ENCODE data around the gene CNPPD1.
"Not testable (repeated sequence)": the region's sequence is repeated elsewhere in the genome, so short reads cannot be mapped to it uniquely, and the experiment has no call there.

Gene CNPPD1

DNA sequence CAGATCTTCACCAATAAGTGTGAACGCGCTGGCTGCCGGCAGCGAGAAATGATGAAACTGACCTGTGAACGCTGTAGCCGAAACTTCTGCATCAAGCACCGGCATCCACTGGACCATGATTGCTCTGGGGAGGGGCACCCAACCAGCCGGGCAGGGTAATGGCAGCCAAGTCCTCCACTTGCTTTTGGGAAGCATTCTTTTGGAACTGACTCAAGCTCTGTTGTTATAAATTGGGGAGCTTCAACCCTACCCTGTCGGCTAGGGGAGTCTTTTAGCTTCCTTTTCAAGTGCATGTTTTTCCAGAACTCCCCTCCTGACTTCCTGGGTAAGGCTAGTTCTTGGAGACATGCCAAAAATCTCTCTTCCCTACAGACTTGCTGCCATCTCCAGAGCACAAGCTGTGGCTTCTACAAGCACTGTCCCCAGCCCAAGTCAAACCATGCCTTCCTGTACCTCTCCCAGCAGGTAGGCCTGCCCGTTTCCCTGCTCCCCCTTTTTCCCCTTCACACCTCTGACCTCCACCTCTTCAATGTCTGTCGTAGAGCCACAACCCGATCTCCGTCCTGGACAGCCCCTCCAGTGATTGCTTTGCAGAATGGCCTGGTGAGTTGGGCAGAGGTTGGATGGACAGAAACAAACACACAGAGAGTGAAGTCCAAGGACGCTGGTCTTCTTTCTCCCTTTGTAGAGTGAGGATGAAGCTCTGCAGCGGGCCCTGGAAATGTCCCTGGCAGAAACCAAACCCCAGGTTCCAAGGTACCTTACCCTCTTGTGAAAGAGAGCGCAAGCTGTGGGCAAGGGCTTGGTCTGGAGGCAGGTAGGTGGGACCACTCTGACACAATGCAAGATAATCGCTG, 31.4 kb upstream of the CNPPD1 start:
- peak; percentile 46 for DNase-seq (ENCODE audit: low spot score)

DNA sequence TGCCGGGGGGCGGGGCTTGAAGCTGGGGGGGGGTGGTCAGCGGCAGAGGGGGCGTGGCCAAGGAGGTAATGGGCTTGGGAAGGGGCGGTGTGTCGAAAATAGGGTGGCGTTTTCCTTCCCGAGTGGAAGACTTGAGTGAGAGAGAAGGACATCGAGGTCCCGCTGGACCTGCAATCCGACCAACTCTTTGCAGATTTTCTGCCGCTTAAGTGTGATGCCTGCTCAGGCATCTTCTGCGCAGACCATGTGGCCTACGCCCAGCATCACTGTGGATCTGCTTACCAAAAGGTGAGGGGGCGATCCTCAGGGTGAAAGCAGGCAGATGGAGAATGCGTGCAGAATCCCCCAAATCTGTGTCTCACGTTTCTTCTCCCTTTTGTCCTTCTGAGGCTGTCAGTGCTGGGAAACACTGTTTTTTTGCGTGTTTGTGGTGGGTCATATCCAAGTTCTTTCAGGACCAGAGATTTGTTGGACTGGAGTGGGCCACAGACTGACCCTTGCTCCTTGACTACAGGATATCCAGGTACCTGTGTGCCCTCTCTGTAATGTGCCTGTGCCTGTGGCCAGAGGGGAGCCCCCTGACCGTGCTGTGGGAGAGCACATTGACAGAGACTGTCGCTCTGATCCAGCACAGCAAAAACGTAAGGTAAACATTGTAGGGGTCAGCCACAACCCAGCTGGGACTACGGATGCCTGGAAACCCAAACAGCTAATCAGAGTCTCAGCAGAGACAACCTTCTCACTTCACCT, 30.6 kb upstream of the CNPPD1 start:
- DNase-seq (ENCODE audit: low spot score) = no peak

DNA sequence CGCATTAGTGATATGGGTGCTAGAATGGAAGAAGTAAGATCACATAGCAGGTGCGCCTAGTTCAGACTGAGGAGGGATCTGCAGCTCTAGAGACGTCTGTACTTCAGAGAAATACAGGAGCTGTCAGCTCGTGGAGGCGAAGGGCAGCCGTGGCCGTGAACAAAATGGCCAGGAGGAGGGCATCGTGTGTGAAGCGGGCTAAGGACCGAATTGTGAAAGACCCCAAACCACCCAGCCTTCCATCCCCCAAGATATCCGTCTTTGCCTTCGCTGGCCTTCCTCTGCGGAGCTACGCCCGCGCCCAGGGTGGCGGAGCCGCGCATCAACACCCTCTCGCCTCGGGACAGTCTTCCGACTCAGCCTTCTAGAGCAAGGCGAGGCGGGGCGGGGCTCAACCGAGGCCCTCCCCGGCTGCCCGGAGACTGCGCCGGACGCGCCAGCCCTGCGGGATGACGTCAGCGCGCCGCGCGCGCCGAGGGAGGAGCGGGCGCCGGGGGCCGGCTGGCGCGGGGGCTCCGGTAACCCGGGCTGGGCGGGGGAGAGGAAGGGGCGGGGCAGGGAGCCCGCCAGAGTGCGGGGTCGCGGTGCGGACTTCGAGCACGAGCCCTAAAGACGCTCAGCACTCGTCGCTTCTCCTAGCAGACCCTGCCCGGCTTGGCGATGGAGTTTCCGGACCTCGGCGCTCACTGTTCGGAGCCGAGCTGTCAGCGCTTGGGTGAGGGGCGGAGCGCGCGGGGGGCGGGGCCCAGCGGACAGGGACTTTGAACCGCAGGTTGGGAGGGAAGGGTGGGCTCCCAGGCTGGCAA, 29.8 kb upstream of the CNPPD1 start, which contains the start of gene ZFAND2B:
ZFAND2B (plus strand) TSS at position 455 of the 806 bp plus-strand sequence; CDS start at position 661, 206 bp downstream.
- DNase-seq (ENCODE audit: low spot score) = peak; percentile 96

DNA sequence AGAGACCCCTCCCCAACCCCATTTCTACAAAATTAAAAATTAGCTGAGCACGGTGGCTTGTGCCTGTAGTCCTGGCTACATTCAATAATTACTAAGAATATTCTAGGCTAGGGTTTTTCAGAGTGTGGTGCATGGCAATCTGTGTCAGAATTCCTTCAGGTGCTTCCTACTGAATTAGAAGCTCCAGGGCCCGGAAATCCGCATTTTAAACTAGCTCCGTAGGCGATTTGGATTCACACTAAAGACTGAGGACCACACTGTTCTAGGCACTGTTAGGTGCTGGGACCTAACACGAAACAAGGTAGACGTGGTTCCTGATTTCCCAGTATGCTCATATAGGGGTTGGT, 29.2 kb upstream of the CNPPD1 start:
- DNase-seq (ENCODE audit: low spot score) = no peak

DNA sequence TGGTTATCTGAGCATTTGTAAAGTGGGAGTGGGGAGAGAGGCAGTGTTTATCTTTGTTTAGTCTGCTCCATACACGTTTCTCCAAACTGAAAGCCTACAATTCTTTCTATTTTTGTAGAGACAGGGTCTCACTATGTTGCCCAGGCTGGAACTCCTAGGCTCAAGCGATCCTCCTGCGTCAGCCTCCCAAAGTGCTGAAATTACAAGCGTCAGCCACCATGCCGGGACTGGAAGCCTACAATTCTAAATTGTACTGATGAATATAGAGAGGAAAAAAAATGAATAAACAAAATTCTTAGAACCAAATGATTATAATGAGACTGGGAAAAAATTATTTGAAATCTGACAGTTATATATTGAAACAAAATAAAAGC, 28.4 kb upstream of the CNPPD1 start:
- peak; percentile 5 for DNase-seq (ENCODE audit: low spot score)

DNA sequence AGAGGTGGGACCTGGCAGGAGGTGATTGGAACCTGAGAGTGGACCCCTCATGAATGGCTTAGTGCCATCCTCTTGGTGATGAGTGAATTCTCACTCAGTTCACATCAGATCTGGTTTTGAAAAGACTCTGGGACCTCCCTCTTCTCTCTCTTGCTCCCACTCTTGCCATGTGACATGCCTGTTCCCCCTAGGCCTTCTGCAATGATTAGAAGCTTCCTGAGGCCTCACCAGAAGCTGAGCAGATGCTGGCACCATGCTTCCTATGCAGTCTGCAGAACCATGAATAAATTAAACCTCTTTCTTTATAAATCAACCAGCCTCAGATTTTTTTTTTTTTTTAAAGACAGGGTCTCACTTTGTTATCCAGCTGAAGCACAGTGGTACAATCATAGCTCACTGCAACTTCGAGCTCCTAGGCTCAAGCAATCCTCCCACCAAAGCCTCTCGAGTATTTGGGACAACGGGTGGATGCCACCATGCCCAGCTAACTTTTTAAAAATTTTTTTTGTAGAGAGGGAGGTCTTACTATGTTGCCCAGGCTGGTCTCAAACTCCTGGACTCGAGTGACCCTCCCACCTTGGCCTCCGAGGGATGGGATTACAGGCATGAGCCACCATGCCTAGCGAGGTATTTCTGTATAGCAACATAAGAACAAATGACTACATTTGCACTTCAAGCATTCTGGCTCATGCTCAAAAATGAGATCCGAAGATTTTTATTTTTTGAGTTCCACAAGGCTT, 27.9 kb upstream of the CNPPD1 start:
- DNase-seq (ENCODE audit: low spot score) = peak; percentile 5

DNA sequence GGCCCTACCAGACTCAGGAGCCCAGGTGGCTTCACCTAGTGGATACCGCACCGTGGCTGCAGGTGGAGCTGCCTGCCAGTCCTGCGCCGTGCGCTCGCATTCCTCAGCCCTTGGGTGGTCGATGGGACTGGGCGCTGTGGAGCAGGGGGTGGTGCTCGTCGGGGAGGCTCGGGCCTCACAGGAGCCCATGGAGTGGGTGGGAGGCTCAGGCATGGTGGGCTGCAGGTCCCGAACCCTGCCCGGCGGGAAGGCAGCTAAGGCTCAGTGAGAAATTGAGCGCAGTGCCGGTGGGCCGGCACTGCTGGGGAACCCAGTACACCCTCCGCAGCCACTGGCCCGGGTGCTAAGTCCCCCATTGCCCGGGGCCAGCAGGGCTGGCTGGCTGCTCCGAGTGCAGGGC, 24.6 kb upstream of the CNPPD1 start:
- DNase-seq (ENCODE audit: low spot score) = not testable (repeated sequence)

DNA sequence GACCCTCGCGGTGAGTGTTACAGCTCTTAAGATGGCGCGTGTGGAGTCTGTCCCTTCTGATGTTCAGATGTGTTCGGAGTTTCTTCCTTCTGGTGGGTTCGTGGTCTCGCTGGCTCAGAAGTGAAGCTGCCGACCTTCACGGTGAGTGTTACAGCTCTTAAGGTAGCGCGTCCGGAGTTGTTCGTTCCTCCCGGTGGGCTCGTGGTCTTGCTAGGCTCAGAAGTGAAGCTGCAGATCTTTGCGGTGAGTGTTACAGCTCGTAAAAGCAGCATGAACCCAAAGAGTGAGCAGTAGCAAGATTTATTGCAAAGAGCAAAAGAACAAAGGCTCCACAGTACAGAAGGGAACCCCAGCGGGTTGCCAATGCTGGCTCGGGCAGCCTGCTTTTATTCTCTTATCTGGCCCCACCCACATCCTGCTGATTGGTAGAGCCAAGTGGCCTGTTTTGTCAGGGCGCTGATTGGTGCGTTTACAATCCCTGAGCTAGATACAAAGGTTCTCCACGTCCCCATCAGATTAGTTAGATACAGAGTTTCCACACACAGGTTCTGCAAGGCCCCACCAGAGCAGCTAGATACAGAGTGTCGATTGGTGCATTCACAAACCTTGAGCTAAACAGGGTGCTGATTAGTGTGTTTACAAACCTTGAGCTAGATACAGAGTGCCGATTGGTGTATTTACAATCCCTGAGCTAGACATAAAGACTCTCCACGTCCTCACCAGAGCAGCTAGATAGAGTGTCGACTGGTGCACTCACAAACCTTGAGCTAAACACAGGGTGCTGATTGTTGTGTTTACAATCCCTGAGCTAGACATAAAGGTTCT, 24.0 kb upstream of the CNPPD1 start:
- peak; percentile 2 for DNase-seq (ENCODE audit: low spot score)

DNA sequence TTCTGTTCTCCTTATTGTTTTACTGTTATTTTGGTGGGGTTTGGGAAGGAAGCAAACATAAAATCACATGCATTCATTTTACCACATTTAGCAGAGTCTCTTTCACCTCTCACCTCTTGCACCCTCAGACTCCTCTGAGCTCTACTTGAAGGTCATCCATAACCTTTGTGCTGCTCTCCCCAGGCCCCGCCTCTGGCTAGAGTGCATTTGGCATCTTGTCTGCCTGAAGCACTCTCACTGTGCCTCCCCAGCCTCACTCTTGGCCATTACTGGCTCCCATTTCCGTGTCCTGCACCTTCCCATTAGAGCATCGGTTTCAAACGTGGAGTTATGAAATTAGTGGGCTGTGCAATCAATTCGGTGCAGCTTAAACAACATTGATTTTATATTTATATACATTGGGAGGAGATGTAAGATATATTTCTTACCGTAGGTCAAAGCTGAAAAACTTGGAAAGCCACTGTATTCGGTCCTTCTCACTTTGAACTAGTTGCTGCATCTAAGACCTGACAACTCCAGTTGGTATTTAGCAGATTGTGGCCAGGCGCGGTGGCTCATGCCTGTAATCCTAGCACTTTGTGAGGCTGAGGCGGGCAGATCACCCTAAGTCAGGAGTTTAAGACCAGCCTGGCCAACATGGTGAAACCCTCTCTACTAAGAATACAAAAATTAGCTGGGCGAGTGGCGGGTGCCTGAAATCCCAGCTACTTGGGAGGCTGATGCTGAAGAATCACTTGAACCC, 22.9 kb upstream of the CNPPD1 start:
- peak; percentile 3 for DNase-seq (ENCODE audit: low spot score)

DNA sequence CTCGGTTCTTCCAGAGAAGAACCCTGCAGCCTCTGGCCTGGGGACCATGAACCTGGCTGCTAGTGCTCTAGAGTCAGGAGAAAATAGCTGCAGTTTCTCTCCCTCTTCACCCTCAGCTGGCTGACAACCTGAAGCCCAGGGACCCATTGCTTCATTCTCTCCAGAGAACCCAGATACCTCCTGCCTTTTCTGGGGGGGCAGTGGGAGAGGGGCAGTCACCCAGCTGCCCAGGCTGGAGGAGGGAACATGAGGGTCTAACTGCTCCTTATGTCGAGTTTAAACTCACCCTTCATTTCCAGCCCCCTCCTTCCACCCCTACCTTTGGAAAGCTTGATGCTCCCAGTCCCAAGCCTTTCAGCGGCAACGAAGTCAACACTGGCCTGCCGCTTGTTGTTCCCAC, 22.2 kb upstream of the CNPPD1 start:
- peak; percentile 2 for DNase-seq (ENCODE audit: low spot score)

DNA sequence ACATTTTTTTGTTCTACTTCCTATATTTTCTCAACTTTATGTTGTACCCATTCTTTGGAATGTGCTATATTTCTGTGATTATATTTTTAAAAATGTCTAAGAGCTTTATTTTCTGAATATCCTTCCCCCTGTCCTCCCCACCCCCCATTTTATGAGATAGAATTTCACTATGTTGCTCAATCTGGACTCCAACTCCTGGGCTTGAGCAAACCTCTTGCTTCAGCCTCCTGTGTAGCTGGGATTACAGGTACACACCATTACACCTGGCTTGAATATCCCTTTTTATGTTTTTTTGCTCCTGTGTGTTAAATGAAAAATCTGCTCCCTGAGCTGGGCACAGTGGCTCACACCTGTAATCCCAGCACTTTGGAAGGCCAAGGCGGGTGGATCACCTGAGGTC, 20.7 kb upstream of the CNPPD1 start:
- DNase-seq (ENCODE audit: low spot score) = no peak

DNA sequence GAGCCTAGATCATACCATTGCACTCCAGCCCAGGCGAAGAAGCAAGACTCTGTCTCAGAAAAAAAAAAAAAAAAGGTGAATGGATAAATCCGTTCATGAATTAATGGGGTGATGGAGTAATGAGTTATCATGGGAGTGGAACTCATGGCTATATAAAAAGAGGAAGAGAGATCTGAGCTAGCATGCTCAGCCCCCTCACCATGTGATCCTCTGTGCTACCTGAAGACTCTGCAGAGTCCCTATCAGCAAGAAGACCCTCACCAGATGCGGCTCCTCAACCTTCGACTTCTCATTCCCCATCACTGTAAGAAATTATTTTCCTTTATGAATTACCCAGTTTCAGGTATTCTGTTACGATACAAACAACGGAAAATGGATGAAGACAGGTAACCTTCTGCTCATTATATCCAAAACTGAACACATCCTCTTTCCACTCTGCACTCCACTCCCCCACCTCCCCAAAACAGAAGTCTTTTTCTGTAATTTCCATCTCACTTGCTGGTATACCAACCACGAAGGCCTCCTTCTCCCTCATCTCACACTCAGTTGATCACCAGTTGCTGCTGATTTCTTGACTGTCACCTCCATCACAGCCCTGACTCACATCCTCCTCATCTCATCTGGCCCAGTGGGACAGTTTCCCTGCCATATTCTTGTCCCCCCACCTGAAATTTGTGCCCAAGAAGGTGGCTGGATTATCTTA, 10.2 kb upstream of the CNPPD1 start:
- DNase-seq (ENCODE audit: low spot score) = peak; percentile 3

DNA sequence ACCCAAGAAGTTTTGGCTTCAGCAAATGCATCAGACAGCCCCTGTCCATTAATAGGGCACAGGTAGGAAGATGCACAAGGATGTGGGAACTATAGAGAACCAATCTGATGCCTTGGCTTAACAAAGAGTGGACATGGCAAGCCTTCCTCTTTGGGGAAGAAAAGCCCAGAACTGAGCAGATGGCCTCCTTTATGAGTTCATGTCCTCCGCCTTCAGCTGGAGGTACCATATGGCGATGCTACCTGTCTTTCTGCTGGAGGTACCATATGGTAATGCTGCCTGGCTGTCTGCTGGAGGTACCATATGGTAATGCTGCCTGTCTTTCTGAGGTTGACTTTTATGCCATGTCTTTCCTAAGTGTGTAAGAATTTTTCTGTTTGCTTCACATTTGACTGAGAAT, 7.4 kb upstream of the CNPPD1 start:
- DNase-seq (ENCODE audit: low spot score) = peak; percentile 3

DNA sequence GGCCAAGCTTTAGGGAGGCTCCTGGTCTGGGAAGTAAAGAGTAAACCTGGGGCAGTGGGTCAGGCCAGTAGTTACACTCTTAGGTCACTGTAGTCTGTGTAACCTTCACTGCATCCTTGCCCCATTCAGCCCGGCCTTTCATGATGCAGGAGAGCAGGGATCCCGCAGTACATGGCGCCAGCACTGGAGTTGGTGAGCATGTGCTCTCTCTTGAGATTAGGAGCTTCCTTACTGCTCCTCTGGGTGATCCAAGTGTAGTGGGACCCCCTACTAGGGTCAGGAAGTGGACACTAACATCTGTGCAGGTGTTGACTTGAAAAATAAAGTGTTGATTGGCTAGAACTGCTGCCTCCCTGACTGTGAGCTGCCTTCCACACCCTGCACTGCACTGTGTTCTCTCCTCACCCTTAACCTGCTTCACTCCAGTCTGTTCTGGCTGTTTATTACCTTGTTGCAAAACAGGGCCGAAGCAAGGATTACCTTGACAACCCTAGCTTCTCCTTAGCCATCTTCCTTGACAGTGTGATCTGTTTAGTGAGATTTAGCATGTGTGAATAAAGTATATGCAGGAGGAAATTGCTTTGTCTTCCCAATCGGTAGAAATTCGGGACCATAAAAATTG, 6.5 kb upstream of the CNPPD1 start:
- peak; percentile 5 for DNase-seq (ENCODE audit: low spot score)

DNA sequence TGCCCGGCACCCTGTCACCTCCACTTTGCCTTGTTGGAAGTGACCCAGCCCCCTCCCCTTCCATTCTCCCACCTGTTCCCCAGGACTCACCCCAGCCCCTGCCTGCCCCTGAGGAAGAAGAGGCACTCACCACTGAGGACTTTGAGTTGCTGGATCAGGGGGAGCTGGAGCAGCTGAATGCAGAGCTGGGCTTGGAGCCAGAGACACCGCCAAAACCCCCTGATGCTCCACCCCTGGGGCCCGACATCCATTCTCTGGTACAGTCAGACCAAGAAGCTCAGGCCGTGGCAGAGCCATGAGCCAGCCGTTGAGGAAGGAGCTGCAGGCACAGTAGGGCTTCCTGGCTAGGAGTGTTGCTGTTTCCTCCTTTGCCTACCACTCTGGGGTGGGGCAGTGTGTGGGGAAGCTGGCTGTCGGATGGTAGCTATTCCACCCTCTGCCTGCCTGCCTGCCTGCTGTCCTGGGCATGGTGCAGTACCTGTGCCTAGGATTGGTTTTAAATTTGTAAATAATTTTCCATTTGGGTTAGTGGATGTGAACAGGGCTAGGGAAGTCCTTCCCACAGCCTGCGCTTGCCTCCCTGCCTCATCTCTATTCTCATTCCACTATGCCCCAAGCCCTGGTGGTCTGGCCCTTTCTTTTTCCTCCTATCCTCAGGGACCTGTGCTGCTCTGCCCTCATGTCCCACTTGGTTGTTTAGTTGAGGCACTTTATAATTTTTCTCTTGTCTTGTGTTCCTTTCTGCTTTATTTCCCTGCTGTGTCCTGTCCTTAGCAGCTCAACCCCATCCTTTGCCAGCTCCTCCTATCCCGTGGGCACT, 5.8 kb upstream of the CNPPD1 start:
- DNase-seq (ENCODE audit: low spot score) = peak; percentile 4

DNA sequence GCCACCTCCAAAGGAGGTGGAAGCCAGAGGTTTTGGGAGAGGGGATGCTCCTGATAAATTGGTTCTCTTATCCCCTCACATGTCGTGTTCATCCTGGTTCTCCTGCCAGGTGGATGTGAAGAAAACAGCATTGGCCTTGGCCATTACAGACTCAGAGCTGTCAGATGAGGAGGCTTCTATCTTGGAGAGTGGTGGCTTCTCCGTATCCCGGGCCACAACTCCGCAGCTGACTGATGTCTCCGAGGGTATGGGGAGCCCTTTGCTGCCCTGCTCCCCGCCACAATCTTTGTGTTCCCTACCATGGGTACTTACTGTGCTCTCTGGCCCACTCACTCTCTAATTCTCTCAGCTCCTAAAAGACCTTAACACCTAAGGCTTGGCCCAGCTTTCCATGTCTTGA, 4.8 kb upstream of the CNPPD1 start:
- no peak for DNase-seq (ENCODE audit: low spot score)

DNA sequence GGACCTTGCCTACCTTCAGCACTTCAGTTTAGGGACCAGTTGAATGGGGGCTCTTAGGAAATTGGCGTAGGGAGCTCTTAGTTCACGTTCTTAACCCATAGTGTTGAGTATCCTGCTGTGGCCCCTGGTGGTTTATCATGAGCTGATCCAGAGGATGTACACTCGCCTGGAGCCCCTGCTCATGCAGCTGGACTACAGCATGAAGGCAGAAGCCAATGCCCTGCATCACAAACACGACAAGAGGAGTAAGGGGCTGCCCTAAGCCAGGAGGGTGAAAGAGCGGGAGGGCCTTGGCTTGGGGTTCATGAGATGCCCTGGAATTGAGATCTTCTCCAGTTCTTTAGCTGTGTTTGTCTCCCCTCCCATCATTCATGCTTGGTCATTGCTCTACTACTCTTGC, 4.2 kb upstream of the CNPPD1 start:
- DNase-seq (ENCODE audit: low spot score) = peak; percentile 6

All from hematopoietic multipotent progenitor cell treated with erythropoietin and hydrocortisone succinate and interleukin-3 and kit ligand, for 17 days (in vitro differentiated cells).